Astrocyte of the spinal cord (primary cell): ENCODE results near the gene HPCAL1.

Experiments used
- DNase-seq: peaks from one replicate; pipeline ENCODE4 v3.0.0; 2011; ENCODE audit warnings: low read depth, low spot score
- H3K4me3 ChIP-seq: 2 replicates; pipeline ENCODE4 v1.5.1; 2011; ENCODE audit warnings: low read depth, mild to moderate bottlenecking, low read length, moderate library complexity
- in situ Hi-C: cut with HindIII; loops from 2 replicates; pipeline ENCODE4 v1.10.0; 2017; ENCODE audit warnings: low sequenced_read_pairs
- TF ChIP-seq, protein P1 (sequence below): IDR thresholded peaks from 2 replicates; pipeline ENCODE4 v1.5.1; 2012; ENCODE audit warnings: low read depth, mild to moderate bottlenecking, low read length, inconsistent platforms

HPCAL1 gene

DNA sequence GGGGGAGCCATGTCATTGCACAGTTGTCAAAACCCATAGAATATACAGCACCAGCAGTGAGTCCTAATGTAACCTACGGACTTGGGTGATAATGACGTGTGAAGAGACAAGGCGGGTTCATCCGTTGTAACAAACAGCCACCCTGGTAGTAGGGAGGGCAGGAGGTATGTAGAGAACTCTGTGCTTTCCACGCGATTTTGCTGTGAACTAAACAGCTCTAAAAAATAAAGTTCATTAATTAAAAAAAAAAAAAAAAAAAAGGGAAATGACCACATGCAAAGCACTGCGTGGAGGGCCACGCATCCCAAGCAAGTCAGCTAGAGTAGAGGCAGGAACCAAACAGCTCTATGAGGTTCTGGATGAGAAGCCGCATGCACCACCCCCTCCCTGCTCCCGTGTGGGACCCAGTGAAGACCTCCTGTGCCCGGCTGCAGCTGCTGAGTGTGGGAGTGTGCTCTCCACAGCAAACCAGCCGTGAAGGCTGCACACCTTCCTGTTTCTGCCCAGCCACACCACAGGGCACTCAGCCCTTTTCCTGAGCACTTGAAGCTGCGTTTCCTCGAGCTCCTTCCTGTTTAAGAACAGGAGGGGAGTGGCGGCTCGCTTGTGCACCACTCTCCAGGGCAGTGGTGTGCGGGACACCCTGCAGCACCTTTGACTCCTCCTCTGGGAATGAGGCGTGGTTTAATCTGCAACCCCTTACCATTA is 79.8 kb downstream of the HPCAL1 start:
- DNase-seq: no peak
- in situ Hi-C loops: no loop called here
- no peak overlapping the region for H3K4me3 ChIP-seq
- TF ChIP-seq, protein P1, sequence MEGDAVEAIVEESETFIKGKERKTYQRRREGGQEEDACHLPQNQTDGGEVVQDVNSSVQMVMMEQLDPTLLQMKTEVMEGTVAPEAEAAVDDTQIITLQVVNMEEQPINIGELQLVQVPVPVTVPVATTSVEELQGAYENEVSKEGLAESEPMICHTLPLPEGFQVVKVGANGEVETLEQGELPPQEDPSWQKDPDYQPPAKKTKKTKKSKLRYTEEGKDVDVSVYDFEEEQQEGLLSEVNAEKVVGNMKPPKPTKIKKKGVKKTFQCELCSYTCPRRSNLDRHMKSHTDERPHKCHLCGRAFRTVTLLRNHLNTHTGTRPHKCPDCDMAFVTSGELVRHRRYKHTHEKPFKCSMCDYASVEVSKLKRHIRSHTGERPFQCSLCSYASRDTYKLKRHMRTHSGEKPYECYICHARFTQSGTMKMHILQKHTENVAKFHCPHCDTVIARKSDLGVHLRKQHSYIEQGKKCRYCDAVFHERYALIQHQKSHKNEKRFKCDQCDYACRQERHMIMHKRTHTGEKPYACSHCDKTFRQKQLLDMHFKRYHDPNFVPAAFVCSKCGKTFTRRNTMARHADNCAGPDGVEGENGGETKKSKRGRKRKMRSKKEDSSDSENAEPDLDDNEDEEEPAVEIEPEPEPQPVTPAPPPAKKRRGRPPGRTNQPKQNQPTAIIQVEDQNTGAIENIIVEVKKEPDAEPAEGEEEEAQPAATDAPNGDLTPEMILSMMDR: no peak

DNA sequence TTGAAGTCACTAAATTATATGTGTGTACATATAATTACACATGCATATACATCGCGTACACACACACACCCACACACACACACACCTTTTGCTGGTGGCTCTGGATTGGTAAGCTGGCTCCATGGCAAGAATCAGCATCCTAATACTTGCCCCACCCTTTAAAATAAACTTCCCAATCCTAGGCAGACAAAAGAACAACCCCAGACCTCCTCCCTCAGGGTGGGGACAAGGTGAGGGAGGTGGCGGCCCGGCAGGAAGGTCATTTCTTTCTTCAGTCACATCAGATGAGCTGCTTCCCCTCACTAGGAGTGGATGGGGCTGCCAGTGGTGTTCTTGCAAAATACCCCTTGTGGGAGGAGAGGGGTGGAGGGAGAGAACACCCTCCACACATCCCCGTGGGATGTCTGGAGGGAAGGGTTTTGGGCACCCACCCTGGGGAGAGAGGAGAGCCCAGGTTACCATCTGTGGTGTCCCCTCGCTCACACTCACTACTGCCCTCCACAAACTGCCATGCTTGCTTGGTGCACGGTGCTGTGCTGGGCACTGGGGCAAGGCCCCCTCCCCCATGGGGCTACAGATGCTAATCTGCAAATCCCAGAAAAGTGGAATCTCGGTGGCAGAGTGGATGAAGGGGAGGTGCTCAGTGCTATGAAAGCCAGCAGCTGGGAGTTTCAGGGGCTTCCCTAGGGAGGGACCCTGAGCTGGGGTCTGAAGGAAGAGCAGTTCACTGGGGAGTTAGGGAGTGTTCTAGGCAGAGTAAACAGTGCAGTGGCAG is 81.4 kb downstream of the HPCAL1 start:
- DNase-seq: no peak
- TF ChIP-seq, protein P1: no peak
- H3K4me3 ChIP-seq: no peak overlapping the region
- in situ Hi-C loops: no loop called here

DNA sequence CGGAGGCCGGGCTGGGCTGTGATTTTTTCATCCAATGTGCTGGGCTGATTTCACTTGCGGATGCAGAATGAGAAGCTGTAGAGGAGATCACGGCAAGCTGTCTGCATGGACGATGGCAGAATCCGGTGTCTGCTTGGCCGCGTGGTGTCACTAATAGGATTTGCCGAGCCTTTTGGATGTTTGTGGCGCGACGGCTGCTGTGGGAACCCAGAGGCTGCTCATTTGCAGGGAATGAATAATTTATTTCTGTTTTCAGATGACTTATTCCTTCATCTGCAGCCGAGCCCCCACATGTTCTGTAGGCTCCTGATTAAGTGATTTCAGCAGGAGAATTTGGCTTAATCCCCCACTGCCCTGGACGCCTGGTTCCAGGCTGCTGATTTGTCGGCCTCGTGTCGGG is 82.8 kb downstream of the HPCAL1 start:
- no peak for DNase-seq
- in situ Hi-C loops: no loop called here
- TF ChIP-seq, protein P1: no peak
- H3K4me3 ChIP-seq: no peak overlapping the region

DNA sequence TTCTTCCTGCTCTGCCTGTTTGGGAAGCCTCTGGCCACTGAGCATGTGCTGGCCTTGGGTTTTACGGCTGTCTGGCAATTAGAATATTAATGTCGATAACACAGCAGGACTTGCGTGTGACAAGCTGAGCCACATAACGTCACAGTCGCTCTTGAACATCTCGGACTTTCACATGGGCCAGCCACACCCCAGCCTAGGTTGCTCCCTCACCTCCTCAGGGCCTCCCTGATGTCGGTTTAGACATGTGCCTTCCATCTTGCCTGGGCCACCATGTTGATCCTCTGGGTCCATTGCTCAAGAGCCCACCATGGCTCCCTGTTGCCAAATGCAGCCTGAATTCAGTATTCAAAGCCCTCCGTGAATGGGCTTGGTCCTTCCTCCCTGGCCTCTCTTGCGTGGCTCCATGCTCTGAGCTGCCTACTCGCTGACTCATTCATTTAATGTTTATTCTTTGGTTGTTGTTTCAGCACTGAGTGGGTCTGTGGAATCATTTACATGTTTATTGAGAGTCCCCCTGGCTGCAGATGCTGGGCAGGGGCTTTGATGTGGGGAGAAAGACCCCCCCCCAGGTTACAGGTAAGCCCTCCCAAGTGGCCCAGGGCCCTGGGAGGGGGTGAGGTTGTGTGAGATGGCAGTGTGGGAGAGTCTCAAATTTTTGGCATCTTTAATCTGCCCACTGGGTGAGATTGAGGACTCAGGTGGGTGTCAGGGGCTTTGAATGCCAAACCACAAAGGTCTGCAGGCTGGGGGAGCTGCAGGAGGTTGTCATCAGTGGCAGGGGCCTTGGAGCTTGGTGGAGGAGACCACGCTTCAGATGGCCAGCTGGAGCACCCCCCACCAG is 83.4 kb downstream of the HPCAL1 start:
- no peak overlapping the region for H3K4me3 ChIP-seq
- in situ Hi-C loops: no loop called here
- peak; percentile 60 for DNase-seq
- TF ChIP-seq, protein P1: no peak

DNA sequence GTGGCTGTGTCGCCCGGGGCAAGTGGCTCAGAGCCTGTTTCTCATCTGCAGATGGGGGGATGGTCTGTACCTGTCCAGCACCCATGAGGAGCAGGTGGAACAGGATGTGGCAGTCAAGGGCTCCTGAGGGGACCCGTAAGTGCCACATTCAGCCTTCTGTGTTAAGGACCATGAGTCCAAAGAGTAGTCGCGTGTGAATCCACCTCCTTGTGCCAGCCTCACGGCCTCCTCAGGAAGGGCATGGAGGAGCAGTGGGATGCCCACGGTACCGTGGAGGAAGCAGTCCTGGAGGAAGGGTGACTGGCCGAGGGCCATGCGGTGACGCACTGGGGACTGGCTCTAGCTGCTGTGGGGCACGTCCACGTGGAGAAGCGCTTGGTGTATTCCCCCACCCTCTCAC is 84.3 kb downstream of the HPCAL1 start:
- TF ChIP-seq, protein P1: no peak
- DNase-seq: no peak
- no peak overlapping the region for H3K4me3 ChIP-seq
- in situ Hi-C loops: no loop called here

DNA sequence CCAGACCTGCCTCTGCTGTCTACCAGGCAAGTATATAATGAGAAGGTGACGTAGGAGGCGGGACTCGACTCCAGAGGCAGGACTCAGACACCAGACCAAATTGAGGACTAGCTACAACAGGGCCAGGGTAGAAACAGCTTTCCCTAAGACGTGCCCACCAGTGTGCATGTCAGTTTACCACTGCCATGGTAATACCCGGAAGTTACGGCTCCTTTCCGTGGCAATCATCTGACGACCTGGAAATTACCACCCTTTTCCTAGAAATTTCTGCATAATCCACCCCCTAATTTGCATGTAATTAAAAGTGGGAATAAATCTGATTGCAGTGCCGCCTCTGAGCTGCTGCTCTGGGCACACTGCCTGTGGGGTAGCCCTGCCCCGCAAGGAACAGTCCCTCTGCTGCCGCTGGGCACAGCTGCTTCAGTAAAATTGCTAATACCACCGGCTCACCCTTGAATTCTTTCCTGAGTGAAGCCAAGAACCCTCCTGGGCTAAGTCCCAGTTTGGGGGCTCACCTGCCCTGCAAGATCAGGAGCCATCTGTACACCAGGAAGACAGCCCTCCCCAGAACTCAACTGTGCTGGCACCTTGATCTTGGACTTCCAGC is 86.4 kb downstream of the HPCAL1 start:
- no peak for DNase-seq
- TF ChIP-seq, protein P1: no peak

More for the DNA sequence above, 86.4 kb downstream of the HPCAL1 start:
- in situ Hi-C loops: no loop called here
- H3K4me3 ChIP-seq: no peak overlapping the region
